DMS79 (cell line): ENCODE data around the gene SHQ1.
A peak's percentile ranks its signal among the peaks of the same experiment; 100 is the strongest.

Source experiments
- DNase-seq: peaks from one replicate; lab custom pipeline; 2025; lab: John Stamatoyannopoulos, UW

Gene SHQ1

DNA sequence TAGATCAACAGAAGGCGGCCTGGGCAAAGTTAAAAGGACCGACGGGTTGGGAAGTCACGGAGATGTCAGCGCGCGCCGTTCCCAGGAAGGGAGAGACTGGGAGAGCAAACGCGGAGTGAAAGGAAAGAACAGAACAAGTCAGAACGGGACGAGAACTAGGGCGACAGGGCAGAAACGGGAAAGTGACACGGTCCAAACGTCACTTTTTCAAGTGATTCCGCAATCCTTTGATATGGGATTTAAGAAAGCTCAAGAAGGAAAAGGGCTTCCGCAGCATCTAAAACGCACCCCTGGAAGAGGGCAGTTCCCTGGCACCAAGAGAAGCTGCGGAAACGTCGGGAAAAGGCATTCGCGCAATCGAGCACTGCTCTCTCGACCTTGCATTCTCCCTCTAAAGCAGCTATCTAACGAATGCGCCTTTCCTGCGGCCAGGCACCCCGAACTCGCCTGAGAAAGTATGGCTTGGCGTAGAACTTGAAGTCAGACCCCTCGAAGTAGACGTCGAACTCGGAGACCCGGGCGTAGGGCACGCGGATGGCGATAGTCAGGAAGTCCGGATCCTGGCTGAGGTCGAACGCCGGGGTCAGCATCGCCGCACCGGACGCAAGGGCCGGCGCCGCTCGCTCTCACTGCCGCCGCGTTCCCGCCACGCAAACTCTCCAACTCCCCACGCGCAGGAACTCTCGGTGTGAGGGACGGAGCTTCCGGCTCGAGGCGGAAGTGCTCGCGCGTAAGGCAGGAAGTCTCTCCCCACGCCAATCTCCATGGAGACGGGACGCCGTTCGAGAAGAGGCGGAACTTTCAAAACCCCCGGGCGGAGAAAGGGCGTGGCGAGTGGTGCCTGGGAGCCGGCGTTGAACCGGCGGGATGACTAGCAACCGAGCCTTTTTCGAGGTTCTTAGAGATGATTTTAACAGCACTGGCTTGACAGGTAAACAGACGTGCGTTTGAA, at the start of gene SHQ1:
Gene SHQ1 (minus strand): TSS at position 695 of the 952 bp plus-strand sequence. CDS start 105 bp downstream, at position 590.
- DNase-seq = peak; percentile 70

DNA sequence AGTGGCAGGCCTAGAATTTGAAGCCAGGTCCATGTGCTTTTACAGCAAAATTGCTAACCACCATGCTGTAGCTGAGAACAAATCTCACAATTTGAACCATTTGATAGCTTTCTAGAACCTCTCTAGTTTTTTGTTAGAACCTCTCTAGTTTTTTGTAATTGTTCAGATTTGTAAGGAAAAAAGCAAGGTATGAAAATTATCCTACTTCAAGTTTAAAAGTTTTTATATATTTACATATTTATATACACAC, 49.4 kb upstream of the SHQ1 start:
- no peak for DNase-seq

DNA sequence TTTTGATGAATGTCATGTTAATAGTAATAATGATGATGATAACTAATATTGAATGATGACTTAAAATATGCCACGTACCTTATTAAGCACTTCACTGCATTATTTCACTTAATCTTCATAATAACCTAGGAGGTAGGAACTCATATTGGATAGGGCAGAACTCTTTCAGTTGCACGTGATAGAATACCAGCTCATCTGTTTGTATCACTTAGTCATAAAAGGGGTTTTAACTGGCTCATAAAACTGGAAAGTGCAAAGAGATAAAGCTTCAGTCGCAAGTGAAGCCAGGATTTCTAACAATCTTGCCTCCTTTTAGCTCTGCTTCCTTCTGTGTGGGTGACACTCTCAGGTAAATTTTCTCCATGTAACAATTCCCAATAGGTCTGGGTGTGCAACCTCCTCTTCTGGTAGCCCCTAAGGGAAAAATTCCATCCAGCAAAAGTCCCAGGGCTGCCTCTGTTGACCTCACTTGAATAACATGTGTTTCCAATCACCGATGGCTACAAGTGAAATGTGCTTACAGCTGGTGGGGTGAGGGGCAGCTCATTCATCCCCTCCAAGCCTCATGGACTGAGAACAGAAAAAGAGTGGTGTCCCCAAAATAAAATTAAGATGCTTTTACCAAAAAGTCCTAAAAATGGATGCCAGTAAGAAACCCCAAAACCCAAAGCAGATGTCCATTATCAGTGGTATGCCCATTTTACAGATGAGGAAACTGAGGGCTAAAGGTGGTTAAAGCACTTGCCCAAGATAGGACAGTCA, 48.9 kb upstream of the SHQ1 start:
- no peak for DNase-seq

DNA sequence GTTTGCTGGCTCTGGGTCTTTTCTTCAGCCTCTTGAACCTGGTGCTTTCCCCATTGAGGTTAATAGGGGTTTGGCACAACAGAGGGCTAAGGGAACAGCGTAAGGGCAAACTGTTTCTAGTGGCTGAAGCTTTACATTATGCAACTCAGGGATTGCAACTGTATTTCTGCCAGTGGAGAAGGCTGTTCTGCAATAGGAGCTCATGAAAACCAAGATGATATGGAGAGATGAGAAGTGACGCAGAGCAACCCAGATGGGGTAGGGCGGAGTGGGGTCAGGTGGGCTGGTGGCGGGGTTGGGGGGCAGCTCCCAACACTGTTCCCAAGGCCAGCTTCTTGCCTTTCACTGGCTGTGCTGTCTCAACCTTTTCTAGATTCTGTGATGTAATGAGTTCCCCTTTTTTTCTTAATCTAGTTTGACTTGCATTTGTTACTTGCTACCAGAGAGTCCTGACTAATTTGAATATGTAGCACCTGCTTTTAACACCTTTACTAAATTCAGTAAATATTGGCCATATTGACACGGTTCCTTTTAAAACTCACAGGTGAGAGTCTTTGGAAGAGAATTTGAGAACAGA, 46.8 kb upstream of the SHQ1 start:
- DNase-seq = no peak

DNA sequence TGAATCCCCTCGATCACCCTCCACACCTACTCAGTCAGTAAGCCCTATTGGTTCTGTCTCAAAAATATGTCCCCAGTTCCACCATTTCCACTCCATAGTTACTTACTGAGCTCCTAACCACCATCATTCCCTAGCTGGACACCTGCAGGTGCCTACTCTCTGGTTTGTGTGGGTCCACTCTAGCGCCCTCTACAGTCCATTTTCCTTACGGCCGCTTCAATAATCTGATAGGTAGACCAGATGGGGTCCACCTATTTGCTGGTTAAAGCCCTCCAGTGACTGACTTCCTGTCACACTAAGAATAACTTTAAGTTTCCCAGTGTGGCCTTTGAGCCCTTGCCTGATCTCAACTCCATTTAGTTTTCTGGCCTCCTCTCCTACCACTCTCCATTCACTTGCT, 44.6 kb upstream of the SHQ1 start:
- DNase-seq = no peak

DNA sequence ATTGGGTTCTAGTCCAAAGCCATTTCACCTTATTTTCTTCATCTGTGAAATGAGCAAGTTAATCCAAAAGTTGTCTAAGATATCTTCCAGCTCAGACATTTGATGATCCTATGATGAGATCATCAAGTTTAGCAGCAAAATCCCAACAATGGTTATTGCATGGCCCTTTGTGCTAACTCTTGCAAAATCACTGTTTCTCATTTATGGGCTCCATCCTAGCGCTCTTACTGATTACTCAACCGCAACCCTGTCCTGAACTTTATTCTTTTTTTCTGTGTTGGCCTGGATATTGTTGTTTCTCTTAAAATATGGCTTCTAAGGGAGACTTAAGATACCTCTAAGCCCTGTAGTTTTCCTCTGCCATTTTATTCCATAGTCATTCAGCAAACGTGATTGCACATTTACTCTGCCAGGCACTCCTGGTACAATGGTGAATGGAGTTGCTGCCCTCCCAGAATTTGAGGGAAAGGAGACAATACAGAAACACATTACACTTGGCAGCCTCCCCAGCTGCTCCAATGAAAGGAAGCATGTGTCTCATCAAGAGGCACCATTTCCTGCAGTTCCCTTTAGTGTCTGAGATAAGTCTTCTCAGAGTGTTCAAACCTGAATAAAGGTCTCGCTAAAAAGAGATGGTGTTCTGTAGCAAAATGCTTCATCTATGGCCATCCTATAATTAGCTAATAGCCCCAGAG, 44.0 kb upstream of the SHQ1 start:
- DNase-seq = no peak

DNA sequence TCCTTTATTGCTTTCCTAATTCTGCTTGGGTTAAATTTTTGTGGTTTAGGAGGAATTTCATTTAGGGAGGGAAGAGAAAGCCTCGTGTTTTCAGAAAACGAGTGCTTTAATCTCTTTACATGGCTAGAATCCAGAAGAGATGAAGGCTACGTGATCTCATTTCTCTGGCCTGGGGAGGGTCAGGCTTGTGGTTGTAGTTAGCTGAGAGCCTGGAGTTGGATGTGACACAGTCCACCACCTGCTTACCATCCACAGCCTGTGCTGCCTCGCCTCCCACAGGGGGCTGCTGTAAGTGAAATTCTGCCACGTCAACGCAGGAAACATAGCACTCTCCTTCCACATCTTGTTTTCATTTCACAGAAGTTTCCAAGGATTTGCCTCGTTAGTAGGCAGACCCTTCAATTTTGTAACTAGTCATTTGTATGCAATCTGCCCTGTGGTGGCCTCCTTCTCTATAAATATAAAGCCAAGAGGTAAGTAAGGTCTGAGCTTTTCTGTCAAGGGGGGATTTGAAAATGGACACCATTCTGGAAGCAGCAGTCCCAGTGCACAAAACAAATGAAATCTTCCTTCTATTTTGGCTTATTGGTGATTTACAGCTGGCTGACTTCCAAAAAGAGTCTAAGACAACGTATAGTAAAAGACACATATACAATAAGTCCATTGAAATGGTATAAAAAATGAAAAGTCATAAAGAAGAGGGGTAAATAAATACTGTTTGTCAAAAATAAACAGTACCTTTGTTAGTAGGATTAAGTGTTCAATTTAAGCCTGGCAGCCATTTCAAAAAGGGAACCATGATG, 43.0 kb upstream of the SHQ1 start:
- DNase-seq = no peak

DNA sequence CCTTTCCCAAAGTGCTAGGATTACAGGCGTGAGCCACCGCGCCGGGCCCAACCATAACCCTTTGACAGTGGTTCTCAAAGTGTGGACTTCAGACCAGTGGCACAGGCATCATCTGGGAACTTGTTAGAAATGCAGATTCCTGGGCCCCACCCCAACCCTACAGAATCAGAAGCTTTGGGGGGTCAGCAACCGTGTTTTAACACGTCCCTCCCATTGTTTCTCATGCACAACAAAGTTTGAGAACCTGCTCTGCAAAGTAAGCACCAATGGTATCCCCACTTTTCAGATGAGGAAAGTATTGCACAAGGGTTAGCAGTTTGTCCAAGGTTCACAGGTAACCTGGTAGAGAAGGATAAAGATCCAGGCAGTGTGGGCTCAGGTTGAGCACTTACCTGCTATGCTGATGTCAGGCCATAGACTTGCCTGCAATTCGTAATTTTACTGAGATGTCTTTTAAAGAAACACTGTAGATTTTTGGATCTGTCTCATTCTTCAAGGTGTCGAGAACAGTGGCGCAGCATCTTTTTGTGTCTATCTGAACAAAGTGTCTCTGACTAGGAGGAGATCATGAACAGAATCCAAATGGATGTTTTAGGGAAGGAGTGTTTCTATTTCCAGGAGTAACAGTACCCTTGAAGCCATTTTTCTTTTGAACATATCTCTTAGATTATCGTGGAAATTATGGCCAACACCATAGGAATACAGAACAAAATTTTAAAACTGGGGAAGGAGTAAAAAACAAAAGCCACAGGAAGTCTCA, 42.1 kb upstream of the SHQ1 start:
- no peak for DNase-seq

DNA sequence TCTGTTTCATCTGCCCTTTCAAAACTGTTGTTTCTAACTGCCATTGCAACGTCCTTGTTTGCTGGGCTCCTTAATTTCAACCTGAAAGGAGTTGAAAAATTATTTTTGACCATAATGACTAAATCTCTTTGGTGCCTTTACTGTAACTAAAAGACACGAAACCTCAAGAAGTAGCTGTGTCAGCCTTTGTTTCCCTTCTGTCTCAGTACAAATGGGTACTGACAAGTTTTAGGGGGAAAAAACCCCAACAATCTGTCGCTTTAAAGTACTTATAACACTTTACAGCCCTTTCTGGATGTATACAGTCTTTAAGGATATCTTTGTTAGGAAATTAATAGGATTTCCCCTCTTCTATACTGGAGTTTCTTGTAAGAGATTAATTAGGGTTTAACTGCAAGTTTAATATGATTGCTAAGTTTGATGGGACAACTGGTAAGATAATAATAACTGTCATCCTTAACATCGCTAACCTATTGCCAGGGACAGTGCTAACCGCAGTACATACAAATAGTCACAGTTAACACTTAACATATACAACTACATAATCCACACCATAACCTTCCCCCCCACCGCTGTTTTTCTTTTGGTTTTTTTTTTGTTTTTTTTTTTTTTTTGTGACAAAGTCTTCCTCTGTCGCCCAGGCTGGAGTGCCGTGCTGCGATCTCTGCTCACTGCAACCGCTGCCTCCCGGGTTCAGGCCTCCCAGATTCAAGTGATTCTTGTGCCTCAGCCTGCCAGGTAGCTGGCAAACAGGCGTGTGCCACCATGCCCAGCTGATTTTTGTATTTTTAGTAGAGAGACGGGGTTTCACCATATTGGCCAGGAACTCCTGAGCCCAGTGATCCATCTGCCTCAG, 41.3 kb upstream of the SHQ1 start:
- DNase-seq = no peak

DNA sequence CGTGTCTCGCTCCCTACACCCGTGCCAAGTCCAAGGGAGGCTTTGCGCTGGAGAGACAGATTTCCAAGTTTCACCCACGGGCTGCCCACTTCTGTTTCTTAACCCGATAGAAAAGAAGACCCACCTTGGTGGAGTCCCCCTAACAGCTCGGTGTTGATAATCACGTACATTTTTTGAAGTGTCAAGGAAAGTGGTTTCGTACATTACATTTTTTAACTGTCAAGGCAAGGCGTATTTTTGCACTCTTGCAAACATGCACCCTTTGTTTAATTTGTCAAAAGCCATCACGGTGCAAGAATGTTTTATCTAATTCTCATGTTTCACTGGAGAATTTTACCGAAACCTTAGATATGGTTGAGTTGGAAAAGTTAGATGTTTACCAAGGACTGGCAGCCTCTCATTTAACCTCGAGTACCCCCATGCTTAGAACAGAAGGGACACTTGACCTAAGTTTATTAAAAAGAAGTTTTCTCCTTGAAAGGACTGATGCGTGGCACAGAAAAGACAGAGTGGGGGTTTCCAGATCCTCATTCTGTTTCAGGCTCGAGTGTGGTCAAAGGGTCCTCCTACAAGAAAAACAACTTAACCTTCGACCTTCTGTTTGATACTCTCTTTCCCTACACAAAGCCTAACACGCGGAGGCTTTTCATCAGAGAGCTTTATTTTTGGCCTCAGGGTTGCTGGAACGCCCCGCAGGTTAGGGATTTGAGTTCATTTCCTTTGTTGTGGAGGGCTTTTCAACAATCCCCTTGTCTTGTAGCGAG, 40.5 kb upstream of the SHQ1 start:
- no peak for DNase-seq

DNA sequence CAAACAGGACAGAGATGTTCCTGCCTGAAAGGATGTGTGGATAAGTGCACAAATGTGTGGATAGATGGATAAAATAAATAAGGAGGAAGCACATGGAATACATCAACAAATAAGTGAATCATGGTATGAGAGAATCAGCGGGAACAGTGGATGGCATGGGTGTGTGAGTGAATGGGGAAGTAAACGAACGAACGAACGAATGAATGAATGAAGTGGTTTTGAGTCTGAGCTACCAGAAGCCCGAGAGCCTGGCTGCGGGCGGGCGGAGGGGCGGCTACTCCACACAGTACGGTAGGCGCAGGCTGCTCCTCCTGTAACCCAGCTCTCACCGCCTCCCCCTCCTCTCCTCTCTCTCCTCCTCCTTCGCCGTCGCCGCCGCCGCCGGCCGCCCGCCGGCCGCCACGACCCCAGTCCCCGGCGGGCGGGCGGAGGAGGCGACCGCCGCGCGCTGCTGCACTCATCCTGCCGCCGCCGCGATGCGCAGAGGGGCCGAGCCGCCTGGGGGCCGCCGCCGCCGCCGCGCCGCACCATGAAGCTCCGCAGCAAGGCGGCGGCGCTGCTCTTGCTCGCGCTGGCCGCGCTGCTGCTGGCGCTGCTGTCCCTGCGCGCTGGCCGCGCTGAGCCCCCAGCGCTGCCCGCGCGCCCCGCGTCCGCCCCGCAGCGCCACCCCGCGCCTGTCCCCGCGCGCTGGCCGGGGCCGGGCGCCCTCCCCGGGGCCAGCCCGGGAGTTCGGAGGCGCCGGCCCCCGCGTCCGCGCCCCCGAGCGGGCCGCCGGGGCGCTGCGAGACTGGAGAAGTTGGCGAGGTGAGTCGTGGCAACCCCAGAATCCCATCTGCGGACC, 39.7 kb upstream of the SHQ1 start, which contains the start of gene GXYLT2:
Gene GXYLT2 (plus strand): TSS at position 342 of the 841 bp plus-strand sequence. CDS start 188 bp downstream, at position 530.
- no peak for DNase-seq

DNA sequence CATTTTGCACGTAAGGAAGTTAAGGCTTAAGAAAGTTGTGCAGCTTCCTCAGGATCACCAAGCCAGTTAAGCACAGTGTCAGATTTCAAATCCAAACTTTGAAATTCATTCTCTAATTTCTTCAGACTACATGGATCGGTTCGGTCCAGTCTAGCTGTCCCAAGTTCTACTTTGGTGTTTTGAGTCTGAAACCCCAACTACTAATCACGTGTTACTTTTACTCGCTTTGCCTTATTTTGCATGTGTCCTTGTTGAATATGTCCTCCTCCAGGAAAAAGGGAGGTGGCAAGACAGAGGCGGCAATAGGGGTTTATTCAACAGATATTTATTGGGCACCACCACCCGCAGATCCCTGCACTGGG, 39.1 kb upstream of the SHQ1 start:
- DNase-seq = no peak

DNA sequence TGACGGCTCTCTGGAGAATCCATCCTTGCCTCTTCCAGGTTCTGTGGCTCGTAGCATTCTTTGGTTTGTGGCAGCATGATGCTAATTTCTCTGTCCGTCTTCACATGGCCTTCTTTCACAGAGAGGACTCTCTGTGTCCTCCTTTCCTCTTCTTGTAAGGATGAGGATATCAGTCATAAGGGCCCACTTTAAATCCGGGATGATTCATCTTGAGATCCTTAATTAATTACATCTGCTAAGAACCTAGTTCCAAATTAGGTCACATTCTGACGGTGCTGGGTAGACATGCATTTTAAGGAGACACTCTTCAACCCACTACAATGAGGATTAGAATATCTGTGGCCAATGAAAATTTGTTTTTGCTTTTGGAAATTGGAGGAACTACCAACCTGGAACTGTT, 23.9 kb upstream of the SHQ1 start:
- DNase-seq = no peak

DNA sequence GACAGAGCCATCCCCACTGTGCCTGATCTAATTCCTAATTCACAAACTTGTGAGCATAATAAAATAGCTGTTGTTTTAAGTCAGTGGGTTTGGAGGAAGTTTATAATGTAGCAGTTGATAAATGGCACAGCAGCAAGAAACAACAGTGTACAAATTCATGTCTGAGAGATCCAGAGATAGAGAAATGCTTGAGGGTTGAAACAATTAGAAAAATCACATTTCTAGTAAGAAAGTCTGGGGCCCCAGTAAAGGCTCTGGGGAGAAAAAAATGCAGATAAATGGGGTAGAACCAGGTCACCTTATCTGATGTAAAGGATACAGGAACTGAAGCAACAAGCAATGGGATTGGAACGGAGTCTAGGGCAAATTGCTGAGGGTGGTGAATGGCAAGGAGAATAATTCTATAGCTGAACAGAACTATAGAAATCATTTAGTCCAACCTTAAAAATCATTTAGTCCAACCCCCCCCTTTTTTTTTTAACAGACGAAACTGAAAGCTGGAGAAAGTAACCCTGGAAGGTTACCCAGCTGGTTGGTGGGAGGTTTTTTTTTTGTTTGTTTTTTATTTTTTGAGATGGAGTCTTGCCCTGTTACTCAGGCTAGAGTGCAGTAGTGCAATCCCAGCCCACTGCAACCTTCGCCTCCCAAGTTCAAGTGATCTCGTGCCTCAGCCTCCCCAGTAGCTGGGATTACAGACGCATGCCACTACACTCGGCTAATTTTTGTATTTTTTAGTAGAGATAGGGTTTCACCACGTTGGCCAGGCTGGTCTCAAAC, 14.3 kb upstream of the SHQ1 start:
- no peak for DNase-seq

DNA sequence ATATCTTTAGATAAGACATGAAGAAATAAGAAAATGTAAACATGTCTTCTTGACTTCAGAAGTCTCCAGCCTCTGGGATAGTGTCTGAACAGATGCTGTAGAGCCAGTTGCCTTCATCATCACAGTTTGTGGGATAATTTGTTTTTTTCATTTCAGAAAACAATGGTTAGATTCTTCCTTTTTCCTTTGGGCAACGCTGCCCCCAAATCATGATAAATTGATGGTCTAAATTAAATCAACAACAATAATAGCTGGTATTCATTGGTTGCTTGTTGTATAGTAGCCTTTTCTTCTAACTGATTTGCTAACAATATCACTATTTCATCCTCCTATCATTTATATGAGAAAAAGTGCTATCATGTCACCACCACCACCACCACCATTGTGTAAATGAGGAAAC, 12.6 kb upstream of the SHQ1 start:
- DNase-seq = no peak

DNA sequence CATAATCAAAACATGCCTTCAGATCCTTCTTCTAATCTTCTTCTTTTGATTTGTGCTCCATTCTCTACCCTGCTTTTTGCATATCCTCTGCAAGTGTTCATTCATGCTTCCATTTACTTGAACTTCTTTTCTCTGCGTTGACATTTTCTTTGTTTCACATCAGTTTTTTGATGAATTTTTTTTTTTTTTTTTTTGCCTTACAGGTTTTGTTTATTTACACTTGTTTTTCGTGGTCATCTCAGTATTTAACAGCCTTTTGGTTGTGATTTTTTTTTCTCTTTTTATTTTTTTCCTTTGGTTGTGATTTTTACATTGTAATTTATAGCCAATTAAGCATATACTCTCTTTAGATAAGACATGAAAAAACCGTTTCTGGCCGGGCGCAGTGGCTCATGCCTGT, 11.8 kb upstream of the SHQ1 start:
- no peak for DNase-seq

DNA sequence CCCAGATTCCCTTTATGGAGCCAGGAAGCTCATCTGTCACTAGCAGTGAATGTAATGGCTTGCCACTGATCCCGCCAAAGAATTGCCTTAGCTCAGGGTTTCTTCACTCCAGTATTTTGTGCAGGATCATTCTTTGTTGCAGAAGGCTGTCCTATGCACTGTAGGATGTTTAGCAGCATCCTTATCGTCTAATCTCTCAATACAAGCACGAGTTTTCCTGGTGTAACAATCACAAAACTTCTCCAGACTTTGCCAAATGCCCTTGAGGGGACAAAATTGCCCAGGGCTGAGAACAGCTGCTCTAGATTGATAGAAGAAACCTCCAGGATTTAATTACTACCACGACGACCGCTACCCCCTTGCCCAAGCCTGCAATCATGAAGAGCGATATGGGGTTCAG, 6.8 kb upstream of the SHQ1 start:
- no peak for DNase-seq
